ENCODE data around the gene MSS51.
"Not testable (repeated sequence)": the region's sequence is repeated elsewhere in the genome, so short reads cannot be mapped to it uniquely, and the experiment has no call there.

The MSS51 gene

DNA sequence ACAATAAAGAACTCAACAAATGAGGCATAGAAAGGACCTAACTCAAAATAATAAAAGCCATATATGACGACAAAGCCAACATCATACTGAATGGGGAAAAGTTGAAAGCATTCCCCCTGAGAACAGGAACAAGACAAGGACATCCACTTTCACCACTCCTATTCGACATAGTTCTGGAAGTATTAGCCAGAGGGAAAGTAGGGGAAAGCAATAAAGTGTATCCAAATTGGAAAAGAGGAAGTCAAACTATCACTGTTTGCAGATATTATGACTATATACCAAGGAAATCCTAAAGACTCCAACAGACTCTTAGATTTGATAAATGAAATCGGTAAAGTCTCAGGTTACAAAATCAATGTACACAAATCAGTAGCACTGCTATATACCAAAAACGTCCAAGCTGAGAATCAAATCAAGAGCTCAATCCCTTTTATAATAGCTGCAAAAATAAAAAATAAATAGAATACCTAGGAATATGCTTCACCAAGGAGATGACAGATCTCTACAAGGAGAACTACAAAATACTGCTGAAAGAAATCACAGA is 24.3 kb downstream of the MSS51 start:
- H3K36me3 ChIP-seq (ENCODE audit: insufficient read depth, low read length), result peaks cover 4% of the 10 kb centered on the region
- no peak overlapping the region for H3K4me3 ChIP-seq (ENCODE audit: low read length)
- H3K27me3 ChIP-seq (ENCODE audit: insufficient read depth, low read length), result no peaks in the 10 kb centered on the region
- H2AFZ ChIP-seq (ENCODE audit: low read depth, low read length), result no peak overlapping the region
- H3K4me1 ChIP-seq (ENCODE audit: insufficient read depth, low read length), result peaks cover 6% of the 10 kb centered on the region
- H3K9me3 ChIP-seq (ENCODE audit: low read length), result no peaks in the 10 kb centered on the region

DNA sequence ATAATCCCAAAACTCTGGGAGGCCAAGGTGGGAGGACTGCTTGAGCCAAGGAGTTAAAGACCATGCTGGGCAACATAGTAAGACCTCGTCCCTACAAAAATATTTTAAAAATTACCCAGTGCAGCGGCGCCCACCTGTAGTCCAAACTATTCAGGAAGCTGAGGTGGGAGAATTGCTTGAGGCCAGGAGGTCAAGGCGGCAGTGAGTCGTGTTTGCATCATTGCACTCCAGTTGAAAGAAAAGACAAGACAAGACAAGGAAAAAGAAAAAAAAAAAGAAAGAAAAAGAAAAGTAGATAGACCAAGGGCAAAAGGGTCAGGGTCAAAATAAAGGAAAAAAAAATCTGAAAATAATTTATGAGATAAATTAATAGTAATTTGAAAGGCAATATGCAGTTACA is 25.3 kb downstream of the MSS51 start:
- Histone ChIP-seq H2AFZ (ENCODE audit: low read depth, low read length) (no peak overlapping the region), H3K36me3 (ENCODE audit: insufficient read depth, low read length) (peaks cover 4% of the 10 kb centered on the region), H3K9me3 (ENCODE audit: low read length) (no peaks in the 10 kb centered on the region), H3K27me3 (ENCODE audit: insufficient read depth, low read length) (no peaks in the 10 kb centered on the region), H3K4me3 (ENCODE audit: low read length) (no peak overlapping the region), H3K4me1 (ENCODE audit: insufficient read depth, low read length) (peaks cover 4% of the 10 kb centered on the region)

- Histone ChIP-seq H3K9me3 (ENCODE audit: low read length) (no peaks in the 10 kb centered on the region), H3K4me1 (ENCODE audit: insufficient read depth, low read length) (no peaks in the 10 kb centered on the region), H3K27me3 (ENCODE audit: insufficient read depth, low read length) (no peaks in the 10 kb centered on the region), H3K4me3 (ENCODE audit: low read length) (no peak overlapping the region), H3K36me3 (ENCODE audit: insufficient read depth, low read length) (peaks cover 4% of the 10 kb centered on the region), H2AFZ (ENCODE audit: low read depth, low read length) (no peak overlapping the region)
Observed at GRCh38 chr10:73407495-73407894, 25.9 kb downstream of the MSS51 start.

DNA sequence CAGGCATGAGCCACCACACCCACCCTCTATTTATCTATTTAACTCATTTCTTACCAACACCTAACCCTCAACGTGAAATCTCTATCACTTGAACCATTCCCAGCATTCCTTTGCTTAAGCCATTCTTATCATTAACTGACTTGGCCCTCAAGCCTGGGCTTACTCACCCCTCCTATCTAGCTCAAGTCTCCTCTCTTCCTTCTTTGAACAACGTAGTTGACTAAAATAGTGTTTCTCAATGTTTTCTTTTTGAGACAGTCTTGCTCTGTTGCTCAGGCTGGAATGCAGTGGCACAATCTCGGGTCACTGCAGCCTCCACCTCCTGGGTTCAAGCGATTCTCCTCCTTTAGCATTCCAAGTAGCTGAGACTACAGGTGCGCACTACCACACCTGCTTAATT is 26.5 kb downstream of the MSS51 start:
- Histone ChIP-seq H3K4me3 (ENCODE audit: low read length) (no peak overlapping the region), H2AFZ (ENCODE audit: low read depth, low read length) (no peak overlapping the region), H3K27me3 (ENCODE audit: insufficient read depth, low read length) (no peaks in the 10 kb centered on the region), H3K36me3 (ENCODE audit: insufficient read depth, low read length) (peaks cover 4% of the 10 kb centered on the region), H3K9me3 (ENCODE audit: low read length) (no peaks in the 10 kb centered on the region), H3K4me1 (ENCODE audit: insufficient read depth, low read length) (no peaks in the 10 kb centered on the region)

DNA sequence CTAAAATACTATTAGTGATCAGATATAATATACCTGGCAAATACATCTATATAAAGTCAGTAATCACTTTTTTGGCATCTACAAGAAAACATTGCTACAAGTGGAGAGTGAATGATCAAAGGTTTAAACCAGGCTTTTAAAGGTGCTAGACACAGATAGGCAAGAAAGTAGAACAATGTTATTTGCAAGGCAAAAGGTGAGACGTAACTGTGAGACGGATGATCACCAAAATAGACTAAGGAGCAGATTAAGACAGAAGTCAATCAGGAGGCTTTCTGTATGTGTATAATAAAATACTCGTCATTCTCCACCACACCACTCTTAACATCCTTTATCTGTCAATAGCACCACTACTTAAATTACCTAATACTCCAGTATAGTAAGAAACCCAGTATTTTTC is 27.8 kb downstream of the MSS51 start:
- no peaks in the 10 kb centered on the region for H3K4me1 ChIP-seq (ENCODE audit: insufficient read depth, low read length)
- no peak overlapping the region for H2AFZ ChIP-seq (ENCODE audit: low read depth, low read length)
- H3K36me3 ChIP-seq (ENCODE audit: insufficient read depth, low read length), result peaks cover 4% of the 10 kb centered on the region
- H3K9me3 ChIP-seq (ENCODE audit: low read length), result no peaks in the 10 kb centered on the region
- H3K4me3 ChIP-seq (ENCODE audit: low read length), result no peak overlapping the region
- H3K27me3 ChIP-seq (ENCODE audit: insufficient read depth, low read length), result no peaks in the 10 kb centered on the region

GRCh38 chr10:73404690-73405089 is 28.7 kb downstream of the MSS51 start:
- H3K4me3 ChIP-seq (ENCODE audit: low read length), result no peak overlapping the region
- no peak overlapping the region for H2AFZ ChIP-seq (ENCODE audit: low read depth, low read length)

GRCh38 chr10:73401636-73402035 is 31.7 kb downstream of the MSS51 start:
- Histone ChIP-seq H3K36me3 (ENCODE audit: insufficient read depth, low read length) (peaks cover 9% of the 10 kb centered on the region), H3K27me3 (ENCODE audit: insufficient read depth, low read length) (no peaks in the 10 kb centered on the region), H3K9me3 (ENCODE audit: low read length) (no peaks in the 10 kb centered on the region), H2AFZ (ENCODE audit: low read depth, low read length) (no peak overlapping the region), H3K4me3 (ENCODE audit: low read length) (no peak overlapping the region), H3K4me1 (ENCODE audit: insufficient read depth, low read length) (no peaks in the 10 kb centered on the region)

More at GRCh38 chr10:73404690-73405089, 28.7 kb downstream of the MSS51 start:
- Histone ChIP-seq H3K36me3 (ENCODE audit: insufficient read depth, low read length) (peaks cover 7% of the 10 kb centered on the region), H3K27me3 (ENCODE audit: insufficient read depth, low read length) (no peaks in the 10 kb centered on the region), H3K4me1 (ENCODE audit: insufficient read depth, low read length) (no peaks in the 10 kb centered on the region), H3K9me3 (ENCODE audit: low read length) (no peaks in the 10 kb centered on the region)

- no peaks in the 10 kb centered on the region for H3K4me1 ChIP-seq (ENCODE audit: insufficient read depth, low read length)
- peaks cover 23% of the 10 kb centered on the region for H3K36me3 ChIP-seq (ENCODE audit: insufficient read depth, low read length)
- H3K27me3 ChIP-seq (ENCODE audit: insufficient read depth, low read length), result no peaks in the 10 kb centered on the region
- H3K4me3 ChIP-seq (ENCODE audit: low read length), result no peak overlapping the region
- peaks cover 4% of the 10 kb centered on the region for H3K9me3 ChIP-seq (ENCODE audit: low read length)
- H2AFZ ChIP-seq (ENCODE audit: low read depth, low read length), result no peak overlapping the region
Observed at GRCh38 chr10:73399063-73399462, 34.3 kb downstream of the MSS51 start.

DNA sequence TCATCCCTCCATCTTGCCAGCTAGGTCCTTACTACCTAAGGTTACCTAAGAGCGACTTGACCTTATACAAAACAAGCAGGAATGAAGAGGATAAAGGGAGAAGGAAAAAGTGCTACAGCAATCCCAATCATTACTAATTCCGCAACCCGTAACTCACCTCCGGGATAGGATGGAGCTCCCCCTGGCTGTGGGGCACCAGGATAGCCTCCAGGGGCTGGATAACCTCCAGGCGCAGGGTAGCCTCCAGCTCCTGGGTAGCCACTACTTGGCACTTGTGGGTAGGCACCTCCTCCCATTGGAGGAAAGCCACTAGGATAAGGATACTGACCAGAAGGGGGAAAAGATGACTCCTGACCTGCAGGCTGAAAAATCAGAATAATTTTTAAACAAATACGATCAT is 35.3 kb downstream of the MSS51 start:
- no peak overlapping the region for H2AFZ ChIP-seq (ENCODE audit: low read depth, low read length)
- H3K36me3 ChIP-seq (ENCODE audit: insufficient read depth, low read length), result peaks cover 23% of the 10 kb centered on the region

DNA sequence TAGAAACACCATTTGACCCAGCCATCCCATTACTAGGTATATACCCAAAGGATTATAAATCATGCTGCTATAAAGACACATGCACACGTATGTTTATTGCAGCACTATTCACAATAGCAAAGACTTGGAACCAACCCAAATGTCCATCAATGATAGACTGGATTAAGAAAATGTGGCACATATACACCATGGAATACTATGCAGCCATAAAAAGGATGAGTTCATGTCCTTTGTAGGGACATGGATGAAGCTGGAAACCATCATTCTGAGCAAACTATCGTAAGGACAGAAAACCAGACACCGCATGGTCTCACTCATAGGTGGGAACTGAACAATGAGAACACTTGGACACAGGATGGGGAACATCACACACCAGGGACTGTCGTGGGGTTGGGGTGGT is 39.0 kb downstream of the MSS51 start:
- H3K36me3 ChIP-seq (ENCODE audit: insufficient read depth, low read length), result peaks cover 32% of the 10 kb centered on the region
- H2AFZ ChIP-seq (ENCODE audit: low read depth, low read length); H3K4me1 ChIP-seq (ENCODE audit: insufficient read depth, low read length); H3K4me3 ChIP-seq (ENCODE audit: low read length); H3K9me3 ChIP-seq (ENCODE audit: low read length); H3K27me3 ChIP-seq (ENCODE audit: insufficient read depth, low read length): not testable (repeated sequence)

More for the DNA sequence above, 35.3 kb downstream of the MSS51 start:
- no peaks in the 10 kb centered on the region for H3K4me1 ChIP-seq (ENCODE audit: insufficient read depth, low read length)
- H3K27me3 ChIP-seq (ENCODE audit: insufficient read depth, low read length), result no peaks in the 10 kb centered on the region
- peaks cover 4% of the 10 kb centered on the region for H3K9me3 ChIP-seq (ENCODE audit: low read length)
- H3K4me3 ChIP-seq (ENCODE audit: low read length), result no peak overlapping the region

GRCh38 chr10:73388228-73388627 is 45.1 kb downstream of the MSS51 start:
- no peak overlapping the region for H3K4me3 ChIP-seq (ENCODE audit: low read length)
- no peaks in the 10 kb centered on the region for H3K4me1 ChIP-seq (ENCODE audit: insufficient read depth, low read length)

DNA sequence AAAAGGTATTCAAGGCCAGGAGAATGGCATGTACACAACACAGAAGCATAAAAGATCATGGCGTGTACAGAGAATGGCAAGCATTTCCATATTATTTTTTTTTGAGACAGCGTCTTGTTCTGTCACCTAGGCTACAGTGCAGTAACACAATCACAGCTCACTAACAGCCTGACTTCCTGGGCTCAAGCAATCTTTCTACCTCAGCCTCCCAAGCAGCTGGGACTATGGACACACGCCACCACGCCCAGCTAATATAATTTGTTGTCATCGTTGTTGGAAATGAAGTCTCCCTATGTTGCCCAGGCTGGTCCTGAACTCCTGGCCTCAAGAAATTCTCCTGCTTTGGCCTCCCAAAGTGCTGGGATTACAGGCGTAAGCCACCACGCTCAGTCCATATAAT is 46.8 kb downstream of the MSS51 start:
- H3K9me3 ChIP-seq (ENCODE audit: low read length), result no peaks in the 10 kb centered on the region
- no peak overlapping the region for H2AFZ ChIP-seq (ENCODE audit: low read depth, low read length)
- H3K36me3 ChIP-seq (ENCODE audit: insufficient read depth, low read length), result peaks cover 64% of the 10 kb centered on the region
- no peak overlapping the region for H3K4me3 ChIP-seq (ENCODE audit: low read length)
- no peaks in the 10 kb centered on the region for H3K27me3 ChIP-seq (ENCODE audit: insufficient read depth, low read length)
- no peaks in the 10 kb centered on the region for H3K4me1 ChIP-seq (ENCODE audit: insufficient read depth, low read length)

More at GRCh38 chr10:73388228-73388627, 45.1 kb downstream of the MSS51 start:
- Histone ChIP-seq H2AFZ (ENCODE audit: low read depth, low read length) (no peak overlapping the region), H3K36me3 (ENCODE audit: insufficient read depth, low read length) (peaks cover 52% of the 10 kb centered on the region), H3K27me3 (ENCODE audit: insufficient read depth, low read length) (no peaks in the 10 kb centered on the region), H3K9me3 (ENCODE audit: low read length) (no peaks in the 10 kb centered on the region)

GRCh38 chr10:73379064-73379748 is 54.2 kb downstream of the MSS51 start:
- no peaks in the 10 kb centered on the region for H3K4me1 ChIP-seq (ENCODE audit: insufficient read depth, low read length)
- H3K27me3 ChIP-seq (ENCODE audit: insufficient read depth, low read length), result no peaks in the 10 kb centered on the region
- H2AFZ ChIP-seq (ENCODE audit: low read depth, low read length), result no peak overlapping the region
- peaks cover 63% of the 10 kb centered on the region for H3K36me3 ChIP-seq (ENCODE audit: insufficient read depth, low read length)
- no peaks in the 10 kb centered on the region for H3K9me3 ChIP-seq (ENCODE audit: low read length)
- H3K4me3 ChIP-seq (ENCODE audit: low read length), result no peak overlapping the region

DNA sequence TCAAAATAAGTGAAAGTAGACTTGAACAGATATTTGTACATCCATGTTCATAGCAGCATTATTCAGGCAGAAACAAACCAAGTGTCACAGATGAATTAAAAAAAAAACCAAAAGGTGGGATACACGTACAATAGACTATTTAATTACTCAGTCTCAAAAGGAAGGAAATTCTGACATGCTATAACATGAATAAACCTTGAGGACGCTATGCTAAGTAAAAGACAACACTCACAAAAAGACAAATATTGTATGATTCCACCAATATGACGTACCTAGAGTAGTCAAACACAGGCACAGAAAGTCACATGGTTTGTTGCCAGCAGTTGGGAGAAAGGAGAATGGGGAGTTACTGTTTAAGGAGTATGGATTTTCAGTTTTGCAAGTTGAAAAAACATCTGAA is 56.7 kb downstream of the MSS51 start:
- H3K4me1 ChIP-seq (ENCODE audit: insufficient read depth, low read length), result no peaks in the 10 kb centered on the region
- no peak overlapping the region for H2AFZ ChIP-seq (ENCODE audit: low read depth, low read length)
- H3K4me3 ChIP-seq (ENCODE audit: low read length), result no peak overlapping the region
- no peaks in the 10 kb centered on the region for H3K9me3 ChIP-seq (ENCODE audit: low read length)
- H3K27me3 ChIP-seq (ENCODE audit: insufficient read depth, low read length), result no peaks in the 10 kb centered on the region
- H3K36me3 ChIP-seq (ENCODE audit: insufficient read depth, low read length), result peaks cover 47% of the 10 kb centered on the region

All from neuron (in vitro differentiated cells).